Liver (tissue), 9 donors: Measurements from ENCODE around the gene FOXO6. TPM values are rescaled to one million over a fixed set of nuclear protein-coding genes. Genes with fewer than 3 reads are reported as not detected.

Experiments used
- DNase-seq: peaks from one replicate; pipeline ENCODE4 v3.0.0-alpha.2; 2017; ENCODE audit warnings: low spot score
- H3K27ac ChIP-seq, 2 donors: one replicate each; pipeline ENCODE4 v1.7.0; 2013; ENCODE audit warnings: inconsistent platforms in 2 of 2, low read length in 2 of 2, control low read depth in 1 of 2, low read depth in 1 of 2, mild to moderate bottlenecking in 1 of 2
- H3K27me3 ChIP-seq, 4 donors: one replicate each; pipeline versions ENCODE4 v1.6.1 to v1.7.0; 2013; ENCODE audit warnings: low read length in 3 of 4, inconsistent platforms in 1 of 4, mild to moderate bottlenecking in 1 of 4, moderate library complexity in 1 of 4; ENCODE audit not compliant: control insufficient read depth in 4 of 4, insufficient read depth in 4 of 4
- H3K36me3 ChIP-seq, 4 donors: one replicate each; pipeline versions ENCODE4 v1.6.1 to v1.7.0; 2013; ENCODE audit warnings: low read length in 3 of 4, mild to moderate bottlenecking in 3 of 4, low read depth in 1 of 4, moderate library complexity in 1 of 4; ENCODE audit not compliant: control insufficient read depth in 4 of 4, insufficient read depth in 3 of 4
- H3K4me1 ChIP-seq, 4 donors: one replicate each; pipeline versions ENCODE4 v1.6.1 to v1.7.0; 2013; ENCODE audit warnings: low read length in 3 of 4, mild to moderate bottlenecking in 3 of 4, moderate library complexity in 1 of 4; ENCODE audit not compliant: control insufficient read depth in 4 of 4, insufficient read depth in 4 of 4
- H3K4me3 ChIP-seq, 3 donors: one replicate each; pipeline versions ENCODE4 v1.6.1 to v1.7.0; 2013; ENCODE audit warnings: low read length in 3 of 3, control low read depth in 1 of 3, low read depth in 1 of 3, mild to moderate bottlenecking in 1 of 3
- H3K9ac ChIP-seq, 2 donors: one replicate each; pipeline ENCODE4 v1.7.0; 2013; ENCODE audit warnings: low read length in 2 of 2, mild to moderate bottlenecking in 2 of 2, moderate library complexity in 2 of 2, control low read depth in 1 of 2, low read depth in 1 of 2
- H3K9me3 ChIP-seq, 4 donors: one replicate each; pipeline versions ENCODE4 v1.6.1 to v1.7.0; 2013; ENCODE audit warnings: low read length in 3 of 4; ENCODE audit not compliant: control insufficient read depth in 4 of 4
- EGR1 ChIP-seq, 2 donors: IDR thresholded peaks; 2 replicates each; pipeline ENCODE4 v1.6.1; 2016 to 2018; ENCODE audit warnings: antibody characterized with exemption in 2 of 2, low read depth in 2 of 2
- FOXA1 ChIP-seq: IDR thresholded peaks from 2 replicates; pipeline ENCODE4 v1.6.1; 2016; ENCODE audit warnings: antibody characterized with exemption
- FOXA2 ChIP-seq: IDR thresholded peaks from 2 replicates; pipeline ENCODE4 v1.6.1; 2016; ENCODE audit warnings: antibody characterized with exemption
- GABPA ChIP-seq, 2 donors: IDR thresholded peaks in 1 of 2; conservative IDR thresholded peaks in 1 of 2; 2 replicates each; pipeline ENCODE4 v1.6.1; 2016; ENCODE audit warnings: antibody characterized with exemption in 2 of 2, mild to moderate bottlenecking in 1 of 2, moderate library complexity in 1 of 2
- HNF4A ChIP-seq, 2 donors: conservative IDR thresholded peaks; 2 replicates each; pipeline ENCODE4 v1.6.1; 2016; ENCODE audit warnings: antibody characterized with exemption in 2 of 2, mild to moderate bottlenecking in 2 of 2
- HNF4G ChIP-seq: IDR thresholded peaks from 2 replicates; pipeline ENCODE4 v1.6.1; 2016; ENCODE audit warnings: antibody characterized with exemption
- JUND ChIP-seq, 2 donors: IDR thresholded peaks; 2 replicates each; pipeline ENCODE4 v1.6.1; 2016; ENCODE audit warnings: antibody characterized with exemption in 2 of 2
- NR2F2 ChIP-seq: IDR thresholded peaks from 2 replicates; pipeline ENCODE4 v1.6.1; 2016; ENCODE audit warnings: antibody characterized with exemption
- RAD21 ChIP-seq, 2 donors: IDR thresholded peaks; 2 replicates each; pipeline ENCODE4 v1.6.1; 2016; ENCODE audit warnings: antibody characterized with exemption in 2 of 2, mild to moderate bottlenecking in 2 of 2
- RXRA ChIP-seq, 2 donors: IDR thresholded peaks; 2 replicates each; pipeline ENCODE4 v1.6.1; 2017 to 2018; ENCODE audit warnings: antibody characterized with exemption in 2 of 2, mild to moderate bottlenecking in 1 of 2
- SP1 ChIP-seq: IDR thresholded peaks from 2 replicates; pipeline ENCODE4 v1.6.1; 2018; ENCODE audit warnings: antibody characterized with exemption, mild to moderate bottlenecking
- TAF1 ChIP-seq: conservative IDR thresholded peaks from 2 replicates; pipeline ENCODE4 v1.6.1; 2016; ENCODE audit warnings: antibody characterized with exemption, mild to moderate bottlenecking
- YY1 ChIP-seq: IDR thresholded peaks from 2 replicates; pipeline ENCODE4 v1.6.1; 2016; ENCODE audit warnings: antibody characterized with exemption, mild to moderate bottlenecking
- WGBS: extraction: QIAGEN DNeasy Blood & Tissue Kit; methylation state at CpG from one replicate; pipeline ENCODE4 v1.1.7; 2013; 5-methylcytosine and 5-hydroxymethylcytosine counted together
- polyA plus RNA-seq, 2 donors: library from polyadenylated mRNA; stranded (reverse) in 1 of 2; unstranded in 1 of 2; fragments of 200-250 nt in 1 of 2; fragments of >200 nt in 1 of 2; fragmentation: Nextera tagmentation in 1 of 2; extraction: Ambion mirVana in 1 of 2; gene quantifications; one replicate each; pipeline versions ENCODE4 v1.2.1 to v1.2.3, GENCODE V29; 2013 to 2015
- total RNA-seq, 2 donors: library from RNA; depleted of rRNA; stranded (reverse); fragments of >200 nt; gene quantifications; one replicate each; pipeline ENCODE4 v1.2.3, GENCODE V29; 2014
- TF ChIP-seq, protein P1 (sequence below): IDR thresholded peaks from 2 replicates; pipeline ENCODE4 v1.6.1; 2016; ENCODE audit warnings: antibody characterized with exemption
- TF ChIP-seq, protein P2 (sequence below): IDR thresholded peaks from 2 replicates; pipeline ENCODE4 v1.6.1; 2016; ENCODE audit warnings: antibody characterized with exemption, mild to moderate bottlenecking
- TF ChIP-seq, protein P3 (sequence below): IDR thresholded peaks from 2 replicates; pipeline ENCODE4 v1.6.1; 2016; ENCODE audit warnings: antibody characterized with exemption
- donor health status: healthy.
- donor health status: healthy.
- donor health status: healthy.
- donor health status: healthy.
- donor health status: healthy.

FOXO6 gene
- total and polyA plus RNA-seq, 4 donors = 0.02 to 0.09 (median 0.08) TPM; not detected in 1

DNA sequence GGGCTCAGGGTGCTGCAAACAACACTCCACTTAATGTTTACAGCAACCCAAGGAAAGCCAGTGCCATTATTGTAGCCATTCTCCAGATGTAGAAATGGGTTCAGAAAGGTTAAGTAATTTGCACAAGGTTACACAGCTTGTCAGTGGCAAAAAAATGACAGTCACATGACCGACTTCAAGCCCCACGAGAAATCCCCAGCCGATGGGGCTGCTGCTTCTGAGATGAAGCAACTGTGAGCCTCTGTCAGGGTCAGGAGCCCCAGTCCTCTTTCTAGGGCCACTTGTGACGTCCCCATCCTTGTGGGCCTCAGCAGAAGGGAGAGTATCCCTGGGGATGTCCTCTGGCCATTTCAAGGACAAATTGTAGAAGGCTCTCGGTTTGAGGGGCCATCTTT lies 68.4 kb downstream of the FOXO6 start:
- H3K9ac ChIP-seq = no peak overlapping the region
- 82% methylated on average over 5 of the region's 5 CpGs for WGBS
- H3K4me3 ChIP-seq = no peak overlapping the region
- H3K4me1 ChIP-seq = peaks cover 0 to 14% (median 8%) of the 10 kb centered on the region in 4 donors
- DNase-seq = no peak
- H3K9me3 ChIP-seq = no peaks in the 10 kb centered on the region
- H3K36me3 ChIP-seq = no peaks in the 10 kb centered on the region
- TF ChIP-seq, protein P1, sequence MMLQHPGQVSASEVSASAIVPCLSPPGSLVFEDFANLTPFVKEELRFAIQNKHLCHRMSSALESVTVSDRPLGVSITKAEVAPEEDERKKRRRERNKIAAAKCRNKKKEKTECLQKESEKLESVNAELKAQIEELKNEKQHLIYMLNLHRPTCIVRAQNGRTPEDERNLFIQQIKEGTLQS = no peak
- TF ChIP-seq RXRA (IDR thresholded peaks at IDR 0.05) = no peak
- no peak for TF ChIP-seq FOXA2
- no peaks in the 10 kb centered on the region for H3K27me3 ChIP-seq
- H3K27ac ChIP-seq = no peak overlapping the region

DNA sequence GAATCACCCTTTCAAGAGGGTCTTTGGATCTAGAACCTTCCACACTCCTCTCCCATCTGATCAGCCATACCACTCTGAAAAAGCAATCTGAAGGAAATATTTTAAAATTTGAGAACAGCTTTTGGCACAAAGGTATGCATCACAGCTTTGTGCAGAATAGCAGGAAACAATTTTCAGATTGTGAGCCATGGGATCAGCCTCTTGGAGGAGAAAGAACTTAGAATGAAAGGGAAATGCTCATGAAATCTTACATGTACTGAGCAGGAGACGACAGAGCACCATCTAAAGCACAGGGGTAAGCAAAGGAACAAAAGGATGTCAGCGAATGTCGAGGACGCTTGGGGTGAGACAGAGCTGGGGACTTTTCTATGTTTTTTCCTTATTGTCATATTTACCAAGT lies 68.8 kb downstream of the FOXO6 start:
- 81% methylated on average over 4 of the region's 4 CpGs for WGBS
- DNase-seq = no peak
- no peaks in the 10 kb centered on the region for H3K9me3 ChIP-seq
- no peak overlapping the region for H3K4me3 ChIP-seq
- no peak overlapping the region for H3K9ac ChIP-seq
- H3K27ac ChIP-seq = no peak overlapping the region
- no peak for TF ChIP-seq FOXA1
- TF ChIP-seq, protein P1 = no peak
- peaks cover 0 to 14% (median 8%) of the 10 kb centered on the region in 4 donors for H3K4me1 ChIP-seq
- no peaks in the 10 kb centered on the region for H3K36me3 ChIP-seq
- H3K27me3 ChIP-seq = no peaks in the 10 kb centered on the region

DNA sequence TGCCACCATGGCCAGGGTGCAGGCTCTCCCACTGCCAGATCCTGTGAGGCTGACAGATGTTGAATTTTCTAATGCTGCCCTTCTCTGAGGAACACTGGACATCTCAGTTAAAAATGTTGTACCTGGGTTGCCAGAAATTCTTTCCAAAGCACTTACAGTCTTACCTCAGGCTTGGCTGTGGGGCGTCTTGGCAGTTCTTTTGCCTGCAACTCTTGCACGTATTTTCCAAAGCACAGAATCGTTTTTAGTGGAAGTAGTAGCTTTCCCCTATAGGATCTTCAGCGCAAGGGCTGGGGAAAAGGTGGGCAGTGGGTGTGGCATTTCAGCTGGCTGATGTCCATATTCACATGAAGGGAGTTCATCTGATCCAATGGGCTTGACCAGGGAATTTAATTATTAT lies 69.3 kb downstream of the FOXO6 start:
- Histone ChIP-seq H3K9me3 (no peaks in the 10 kb centered on the region), H3K9ac (no peak overlapping the region), H3K27ac (no peak overlapping the region), H3K27me3 (no peaks in the 10 kb centered on the region), H3K4me1 (peaks cover 0 to 14% (median 8%) of the 10 kb centered on the region in 4 donors), H3K36me3 (no peaks in the 10 kb centered on the region), H3K4me3 (no peak overlapping the region)
- WGBS = 87% methylated on average over 4 of the region's 4 CpGs
- no peak for DNase-seq
- TF ChIP-seq EGR1 (IDR thresholded peaks at IDR 0.05; ENCODE audit: low read depth in 2 of 2) (no peak), SP1 (no peak), GABPA (IDR thresholded peaks at IDR 0.05 in 1 of 2, conservative IDR thresholded peaks at IDR 0.05 in 1 of 2) (no peak), HNF4A (conservative IDR thresholded peaks at IDR 0.05) (no peak), FOXA1 (no peak), JUND (IDR thresholded peaks at IDR 0.05) (no peak), FOXA2 (no peak), RXRA (IDR thresholded peaks at IDR 0.05) (no peak), RAD21 (IDR thresholded peaks at IDR 0.05) (no peak), NR2F2 (no peak), TAF1 (no peak), YY1 (no peak), HNF4G (no peak)
- TF ChIP-seq, protein P1 = no peak
- TF ChIP-seq, protein P2, sequence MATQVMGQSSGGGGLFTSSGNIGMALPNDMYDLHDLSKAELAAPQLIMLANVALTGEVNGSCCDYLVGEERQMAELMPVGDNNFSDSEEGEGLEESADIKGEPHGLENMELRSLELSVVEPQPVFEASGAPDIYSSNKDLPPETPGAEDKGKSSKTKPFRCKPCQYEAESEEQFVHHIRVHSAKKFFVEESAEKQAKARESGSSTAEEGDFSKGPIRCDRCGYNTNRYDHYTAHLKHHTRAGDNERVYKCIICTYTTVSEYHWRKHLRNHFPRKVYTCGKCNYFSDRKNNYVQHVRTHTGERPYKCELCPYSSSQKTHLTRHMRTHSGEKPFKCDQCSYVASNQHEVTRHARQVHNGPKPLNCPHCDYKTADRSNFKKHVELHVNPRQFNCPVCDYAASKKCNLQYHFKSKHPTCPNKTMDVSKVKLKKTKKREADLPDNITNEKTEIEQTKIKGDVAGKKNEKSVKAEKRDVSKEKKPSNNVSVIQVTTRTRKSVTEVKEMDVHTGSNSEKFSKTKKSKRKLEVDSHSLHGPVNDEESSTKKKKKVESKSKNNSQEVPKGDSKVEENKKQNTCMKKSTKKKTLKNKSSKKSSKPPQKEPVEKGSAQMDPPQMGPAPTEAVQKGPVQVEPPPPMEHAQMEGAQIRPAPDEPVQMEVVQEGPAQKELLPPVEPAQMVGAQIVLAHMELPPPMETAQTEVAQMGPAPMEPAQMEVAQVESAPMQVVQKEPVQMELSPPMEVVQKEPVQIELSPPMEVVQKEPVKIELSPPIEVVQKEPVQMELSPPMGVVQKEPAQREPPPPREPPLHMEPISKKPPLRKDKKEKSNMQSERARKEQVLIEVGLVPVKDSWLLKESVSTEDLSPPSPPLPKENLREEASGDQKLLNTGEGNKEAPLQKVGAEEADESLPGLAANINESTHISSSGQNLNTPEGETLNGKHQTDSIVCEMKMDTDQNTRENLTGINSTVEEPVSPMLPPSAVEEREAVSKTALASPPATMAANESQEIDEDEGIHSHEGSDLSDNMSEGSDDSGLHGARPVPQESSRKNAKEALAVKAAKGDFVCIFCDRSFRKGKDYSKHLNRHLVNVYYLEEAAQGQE = no peak
- TF ChIP-seq, protein P3, sequence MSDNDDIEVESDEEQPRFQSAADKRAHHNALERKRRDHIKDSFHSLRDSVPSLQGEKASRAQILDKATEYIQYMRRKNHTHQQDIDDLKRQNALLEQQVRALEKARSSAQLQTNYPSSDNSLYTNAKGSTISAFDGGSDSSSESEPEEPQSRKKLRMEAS = no peak
